Hindlimb muscle (tissue), 1 donor: ENCODE results near the gene KCNB1. TPM values are rescaled to one million over a fixed set of nuclear protein-coding genes. Genes with fewer than 3 reads are reported as not detected.

Source experiments
- DNase-seq: peaks from one replicate; pipeline ENCODE4 v3.0.0-alpha.2; 2013
- polyA plus RNA-seq: library from polyadenylated mRNA; unstranded; fragments of 120-200 nt; gene quantifications from one replicate; pipeline ENCODE4 v1.2.1, GENCODE V29; 2013; ENCODE audit not compliant: insufficient read length

KCNB1 gene
- 9.0 TPM for polyA plus RNA-seq

GRCh38 chr20:49482621-49483017 is at the start of gene KCNB1:
KCNB1 (minus strand) TSS chr20:49482668; CDS start chr20:49482480, 188 bp downstream.
- DNase-seq = peak; percentile 58

GRCh38 chr20:49529470-49529869 is 47.0 kb upstream of the KCNB1 start:
- DNase-seq = no peak

GRCh38 chr20:49526568-49526967 is 44.1 kb upstream of the KCNB1 start:
- DNase-seq = no peak

GRCh38 chr20:49526056-49526455 is 43.6 kb upstream of the KCNB1 start:
- no peak for DNase-seq

- no peak for DNase-seq
Measured at GRCh38 chr20:49523767-49524360, 41.4 kb upstream of the KCNB1 start.

- no peak for DNase-seq
Measured at GRCh38 chr20:49521356-49521755, 38.9 kb upstream of the KCNB1 start.

GRCh38 chr20:49519777-49520359 is 37.4 kb upstream of the KCNB1 start:
- no peak for DNase-seq

GRCh38 chr20:49519212-49519712 is 36.8 kb upstream of the KCNB1 start:
- no peak for DNase-seq

GRCh38 chr20:49518576-49518975 is 36.1 kb upstream of the KCNB1 start:
- DNase-seq = no peak

- no peak for DNase-seq
Measured at GRCh38 chr20:49517805-49518100, 35.3 kb upstream of the KCNB1 start.

GRCh38 chr20:49516916-49517804 is 34.7 kb upstream of the KCNB1 start:
- DNase-seq = no peak

- DNase-seq = no peak
Measured at GRCh38 chr20:49515586-49515985, 33.1 kb upstream of the KCNB1 start.

GRCh38 chr20:49513517-49513916 is 31.0 kb upstream of the KCNB1 start:
- no peak for DNase-seq

- no peak for DNase-seq
Measured at GRCh38 chr20:49513009-49513408, 30.5 kb upstream of the KCNB1 start.

- DNase-seq = no peak
Measured at GRCh38 chr20:49511788-49512525, 29.5 kb upstream of the KCNB1 start.

- DNase-seq = peak; percentile 41
Measured at GRCh38 chr20:49510562-49511122, 28.2 kb upstream of the KCNB1 start.

GRCh38 chr20:49508435-49509199 is 26.1 kb upstream of the KCNB1 start:
- DNase-seq = peak; percentile 29

GRCh38 chr20:49507741-49508434 is 25.4 kb upstream of the KCNB1 start:
- no peak for DNase-seq

- peak; percentile 36 for DNase-seq
Measured at GRCh38 chr20:49505518-49505917, 23.1 kb upstream of the KCNB1 start.

GRCh38 chr20:49503176-49503575 is 20.7 kb upstream of the KCNB1 start:
- no peak for DNase-seq

GRCh38 chr20:49501917-49502316 is 19.4 kb upstream of the KCNB1 start:
- DNase-seq = no peak
